Lung (tissue), 12 donors: ENCODE results near the gene PLCH1. TPM values are rescaled to one million over a fixed set of nuclear protein-coding genes. Genes with fewer than 3 reads are reported as not detected.
A peak's percentile ranks its signal among the peaks of the same experiment; 100 is the strongest.

Source experiments
- ATAC-seq: fragments of 200-7000 bp; cut with Tn5 transposase; one replicate; pipeline ENCODE4 v1.9.1; 2020; ENCODE audit warnings: moderate number of reproducible peaks; ENCODE audit not compliant: insufficient read depth, low FRiP score
- DNase-seq, 3 donors: peaks; one replicate each; pipeline ENCODE4 v3.0.0-alpha.2; 2013 to 2017
- H3K27ac ChIP-seq, 2 donors: one replicate each; pipeline ENCODE4 v1.5.1; 2013; ENCODE audit warnings: mild to moderate bottlenecking in 2 of 2, moderate library complexity in 2 of 2, control low read depth in 1 of 2, inconsistent platforms in 1 of 2, low read depth in 1 of 2, low read length in 1 of 2
- H3K27me3 ChIP-seq, 3 donors: one replicate each; pipeline ENCODE4 v1.5.1; 2013; ENCODE audit warnings: low read length in 2 of 3; ENCODE audit not compliant: control insufficient read depth in 3 of 3, insufficient read depth in 3 of 3
- H3K36me3 ChIP-seq, 4 donors: one replicate each; pipeline ENCODE4 v1.5.1; 2013; ENCODE audit warnings: low read length in 4 of 4, mild to moderate bottlenecking in 1 of 4, moderate library complexity in 1 of 4; ENCODE audit not compliant: control insufficient read depth in 4 of 4, insufficient read depth in 4 of 4
- H3K4me1 ChIP-seq, 5 donors: one replicate each; pipeline ENCODE4 v1.5.1; 2013; ENCODE audit warnings: low read length in 5 of 5, mild to moderate bottlenecking in 2 of 5, moderate library complexity in 1 of 5; ENCODE audit not compliant: control insufficient read depth in 5 of 5, insufficient read depth in 5 of 5
- H3K4me3 ChIP-seq: one replicate; pipeline ENCODE4 v1.5.1; 2013; ENCODE audit warnings: mild to moderate bottlenecking, control low read depth, moderate library complexity
- H3K9ac ChIP-seq, 2 donors: one replicate each; pipeline ENCODE4 v1.5.1; 2013; ENCODE audit warnings: low read length in 2 of 2, control low read depth in 1 of 2; ENCODE audit not compliant: insufficient read depth in 1 of 2
- H3K9me3 ChIP-seq, 4 donors: one replicate each; pipeline ENCODE4 v1.5.1; 2013; ENCODE audit warnings: low read length in 3 of 4, mild to moderate bottlenecking in 1 of 4, moderate library complexity in 1 of 4; ENCODE audit not compliant: control insufficient read depth in 4 of 4, insufficient read depth in 3 of 4
- CTCF ChIP-seq: IDR thresholded peaks from 2 replicates; pipeline ENCODE4 v1.5.1; 2012; ENCODE audit warnings: mild to moderate bottlenecking; ENCODE audit errors: control extremely low read depth, extremely low read depth
- WGBS, 2 donors: extraction: QIAGEN DNeasy Blood & Tissue Kit; methylation state at CpG; one replicate each; pipeline ENCODE4 v1.1.7; 2013; 5-methylcytosine and 5-hydroxymethylcytosine counted together
- polyA plus RNA-seq, 2 donors: library from polyadenylated mRNA; stranded (reverse); fragments of 200-250 nt; gene quantifications; one replicate each; pipeline ENCODE4 v1.2.1, GENCODE V29; 2013
- total RNA-seq, 2 donors: library from RNA; depleted of rRNA in 1 of 2; stranded (reverse); fragments of >200 nt in 1 of 2; gene quantifications; one replicate each; pipeline ENCODE4 v1.2.1, GENCODE V29; 2014 to 2021
- donor health status: control.
- donor health status: control.
- donor health status: Bipolar disorder and iron deficiency.
- donor health status: healthy.
- donor health status: DM: yes; HTN: yes; CAD: no.

PLCH1 gene
- total and polyA plus RNA-seq, 4 donors: 2.5 to 22.8 (median 9.1) TPM

GRCh38 chr3:155334914-155335723 is 409.8 kb downstream of the PLCH1 start:
- ATAC-seq: no peak
- no peaks in the 10 kb centered on the region for H3K27me3 ChIP-seq
- no peaks in the 10 kb centered on the region for H3K36me3 ChIP-seq
- peak in 1 of 3 donors; percentile 38 for DNase-seq
- H3K4me3 ChIP-seq: no peak overlapping the region
- H3K4me1 ChIP-seq: peaks cover 0 to 2% (median 0%) of the 10 kb centered on the region in 5 donors
- H3K9me3 ChIP-seq: no peaks in the 10 kb centered on the region
- H3K27ac ChIP-seq: no peak overlapping the region
- TF ChIP-seq CTCF: no peak
- WGBS, 2 donors: 20 to 44% methylated on average over 6 of the region's 6 CpGs
- no peak overlapping the region for H3K9ac ChIP-seq

GRCh38 chr3:155334215-155334913 is 410.5 kb downstream of the PLCH1 start:
- Histone ChIP-seq H3K9me3 (no peaks in the 10 kb centered on the region), H3K9ac (no peak overlapping the region), H3K4me1 (peaks cover 0 to 2% (median 0%) of the 10 kb centered on the region in 5 donors), H3K36me3 (no peaks in the 10 kb centered on the region), H3K27ac (no peak overlapping the region), H3K27me3 (no peaks in the 10 kb centered on the region), H3K4me3 (no peak overlapping the region)
- ATAC-seq: no peak
- no peak for TF ChIP-seq CTCF
- WGBS, 2 donors: 24 to 49% methylated on average over 3 of the region's 3 CpGs
- no peak for DNase-seq

GRCh38 chr3:155332716-155333115 is 412.2 kb downstream of the PLCH1 start:
- DNase-seq (no peak), ATAC-seq (no peak)
- no peak for TF ChIP-seq CTCF
- 86 to 92% methylated on average over 4 of the region's 4 CpGs for WGBS, 2 donors
- Histone ChIP-seq H3K9me3 (no peaks in the 10 kb centered on the region), H3K27ac (no peak overlapping the region), H3K9ac (no peak overlapping the region), H3K36me3 (no peaks in the 10 kb centered on the region), H3K4me3 (no peak overlapping the region), H3K4me1 (peaks cover 0 to 2% (median 0%) of the 10 kb centered on the region in 5 donors), H3K27me3 (no peaks in the 10 kb centered on the region)
